Neural progenitor cell (in vitro differentiated cells): Measurements from ENCODE around the gene LARP1. TPM values are rescaled to one million over a fixed set of nuclear protein-coding genes. Genes with fewer than 3 reads are reported as not detected.
"Not testable (repeated sequence)": the region's sequence is repeated elsewhere in the genome, so short reads cannot be mapped to it uniquely, and the experiment has no call there.

ENCODE experiments used
- DNase-seq: peaks from one replicate; pipeline ENCODE4 v3.0.0-alpha.2; 2016; ENCODE audit warnings: low spot score
- H2AFZ ChIP-seq: fragments of 200-600 bp; sonication (generic); replicated peaks from 2 replicates; pipeline ENCODE4 v1.6.1; 2016; ENCODE audit warnings: antibody characterized with exemption
- H3F3A ChIP-seq: fragments of 200-600 bp; sonication (generic); 2 replicates; pipeline ENCODE4 v1.6.1; 2016; ENCODE audit warnings: antibody characterized with exemption, low read depth
- H3K27ac ChIP-seq: fragments of 200-600 bp; sonication (generic); 2 replicates; pipeline ENCODE4 v1.5.1; 2016; ENCODE audit warnings: mild to moderate bottlenecking
- H3K27me3 ChIP-seq: fragments of 200-600 bp; sonication (generic); 2 replicates; pipeline ENCODE4 v1.6.1; 2016; ENCODE audit warnings: mild to moderate bottlenecking, moderate library complexity
- H3K36me3 ChIP-seq: fragments of 200-600 bp; sonication (generic); 2 replicates; pipeline ENCODE4 v1.5.1; 2016
- H3K4me1 ChIP-seq: fragments of 200-600 bp; sonication (generic); 2 replicates; pipeline ENCODE4 v1.6.1; 2016; ENCODE audit warnings: mixed run types
- H3K4me2 ChIP-seq: fragments of 200-600 bp; sonication (generic); 2 replicates; pipeline ENCODE4 v1.6.1; 2016
- H3K4me3 ChIP-seq: fragments of 200-600 bp; sonication (generic); 2 replicates; pipeline ENCODE4 v1.5.1; 2016
- H3K79me2 ChIP-seq: fragments of 200-600 bp; sonication (generic); 2 replicates; pipeline ENCODE4 v1.6.1; 2016; ENCODE audit warnings: low read depth
- H3K9ac ChIP-seq: fragments of 200-600 bp; sonication (generic); 2 replicates; pipeline ENCODE4 v1.6.1; 2016
- H3K9me3 ChIP-seq: fragments of 200-600 bp; sonication (generic); 2 replicates; pipeline ENCODE4 v1.5.1; 2016; ENCODE audit warnings: low read depth
- H4K20me1 ChIP-seq: fragments of 200-600 bp; sonication (generic); 2 replicates; pipeline ENCODE4 v1.6.1; 2016; ENCODE audit warnings: low read depth
- H3K27ac Mint-ChIP-seq: 3 replicates; pipeline ENCODE4 v1.8.0; 2021; ENCODE audit warnings: mixed read lengths
- H3K27me3 Mint-ChIP-seq: 2 replicates; pipeline ENCODE4 v1.8.0; 2022; ENCODE audit warnings: low read depth, mild to moderate bottlenecking, inconsistent platforms, moderate library complexity, mixed read lengths; ENCODE audit not compliant: insufficient read depth
- H3K36me3 Mint-ChIP-seq: 3 replicates; pipeline ENCODE4 v1.8.0; 2021; ENCODE audit warnings: mixed read lengths
- H3K4me1 Mint-ChIP-seq: 3 replicates; pipeline ENCODE4 v1.8.0; 2021; ENCODE audit warnings: mixed read lengths
- H3K4me3 Mint-ChIP-seq: 3 replicates; pipeline ENCODE4 v1.8.0; 2021; ENCODE audit warnings: mild to moderate bottlenecking, moderate library complexity, mixed read lengths
- H3K9me3 Mint-ChIP-seq: 3 replicates; pipeline ENCODE4 v1.8.0; 2020; ENCODE audit warnings: mixed read lengths
- CTCF ChIP-seq: fragments of 200-600 bp; sonication (generic); IDR thresholded peaks from 2 replicates; pipeline ENCODE4 v1.5.1; 2017; ENCODE audit warnings: antibody characterized with exemption, mild to moderate bottlenecking
- EZH2 ChIP-seq: fragments of 200-600 bp; sonication (generic); IDR thresholded peaks from 2 replicates; pipeline ENCODE4 v1.6.1; 2017; ENCODE audit warnings: antibody characterized with exemption, mild to moderate bottlenecking, moderate library complexity
- EZH2phosphoT487 ChIP-seq: fragments of 200-600 bp; sonication (generic); IDR thresholded peaks from 2 replicates; pipeline ENCODE4 v1.6.1; 2017; ENCODE audit warnings: antibody characterized with exemption
- total RNA-seq: library from RNA; depleted of rRNA; stranded (reverse); fragments of >200 nt; gene quantifications from 2 replicates; pipeline ENCODE4 v1.2.3, GENCODE V29; 2015; ENCODE audit warnings: low replicate concordance

LARP1 gene
- total RNA-seq, 1 donor from 2014 or later: 53.8 TPM

- Histone ChIP-seq H3K4me2 (peak overlapping the region; percentile 94), H4K20me1 (peaks cover 68% of the 10 kb centered on the region), H3K4me3 (peak overlapping the region; percentile 96), H3K9me3 (no peaks in the 10 kb centered on the region), H3K27me3 (no peaks in the 10 kb centered on the region), H3K4me1 (peaks cover 53% of the 10 kb centered on the region), H2AFZ (no peak overlapping the region), H3F3A (peaks cover 18% of the 10 kb centered on the region), H3K27ac (no peak overlapping the region), H3K9ac (no peak overlapping the region), H3K79me2 (peaks cover 80% of the 10 kb centered on the region), H3K36me3 (no peaks in the 10 kb centered on the region)
- peak overlapping the region; percentile 88 for H3K4me3 Mint-ChIP-seq
- peaks cover 60% of the 10 kb centered on the region for H3K4me1 Mint-ChIP-seq
- peaks cover 6% of the 10 kb centered on the region for H3K27me3 Mint-ChIP-seq
- H3K9me3 Mint-ChIP-seq: no peaks in the 10 kb centered on the region
- no peak overlapping the region for H3K27ac Mint-ChIP-seq
- peak; percentile 22 for DNase-seq
- TF ChIP-seq CTCF (no peak), EZH2 (no peak), EZH2phosphoT487 (no peak)
- peaks cover 2% of the 10 kb centered on the region for H3K36me3 Mint-ChIP-seq
Observed at GRCh38 chr5:154757814-154758406, 2.7 kb downstream of the LARP1 start.

DNA sequence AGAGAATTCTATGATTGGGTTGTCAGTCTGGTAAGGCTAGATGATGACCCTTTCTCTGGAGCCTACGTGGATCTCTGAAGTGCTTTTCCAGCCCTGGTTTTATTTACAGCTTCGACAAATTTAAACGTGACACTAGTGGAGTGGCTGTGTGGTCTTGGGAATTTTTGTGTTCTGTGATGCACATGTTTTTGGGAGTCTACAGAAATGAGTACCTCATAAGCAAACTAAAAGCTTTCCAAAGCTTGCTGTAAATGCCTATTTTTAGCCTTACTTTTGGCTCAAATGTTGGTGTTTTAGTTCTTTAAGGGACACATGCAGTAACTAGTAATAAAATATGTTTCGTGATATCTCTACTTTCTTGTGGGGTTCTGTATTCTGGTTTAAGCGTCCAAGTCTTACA, 3.3 kb downstream of the LARP1 start:
- Mint-ChIP-seq H3K36me3 (peaks cover 2% of the 10 kb centered on the region), H3K4me3 (peak overlapping the region; percentile 88), H3K9me3 (no peaks in the 10 kb centered on the region), H3K27ac (no peak overlapping the region), H3K27me3 (peaks cover 4% of the 10 kb centered on the region), H3K4me1 (peaks cover 54% of the 10 kb centered on the region)
- Histone ChIP-seq H4K20me1 (peaks cover 74% of the 10 kb centered on the region), H3K9ac (no peak overlapping the region), H3K27me3 (no peaks in the 10 kb centered on the region), H3K9me3 (no peaks in the 10 kb centered on the region), H3K36me3 (no peaks in the 10 kb centered on the region), H3K27ac (no peak overlapping the region), H3F3A (peaks cover 18% of the 10 kb centered on the region), H2AFZ (no peak overlapping the region), H3K4me2 (peak overlapping the region; percentile 94), H3K4me1 (peaks cover 52% of the 10 kb centered on the region), H3K79me2 (peaks cover 85% of the 10 kb centered on the region), H3K4me3 (peak overlapping the region; percentile 96)
- DNase-seq: no peak
- TF ChIP-seq EZH2phosphoT487 (no peak), EZH2 (no peak), CTCF (no peak)

DNA sequence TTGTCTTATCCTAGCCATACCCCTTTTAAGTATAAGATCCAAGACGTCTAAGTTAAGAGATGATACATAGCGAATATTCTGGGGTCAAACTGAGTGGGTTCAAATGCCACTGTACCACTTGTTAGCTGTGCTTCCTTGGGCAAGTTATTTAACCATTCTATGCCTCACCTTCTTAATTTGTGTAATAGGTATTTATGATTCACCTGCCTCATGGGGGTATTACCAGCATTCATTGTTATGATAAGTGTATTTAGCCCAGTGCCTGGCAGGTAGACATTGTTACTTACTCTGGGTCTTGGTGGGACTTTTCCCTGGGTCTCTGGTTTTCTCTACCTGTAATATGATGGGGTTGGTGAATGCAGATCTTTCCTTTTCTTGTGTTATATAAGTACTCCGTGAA, 3.8 kb downstream of the LARP1 start:
- no peaks in the 10 kb centered on the region for H3K9me3 Mint-ChIP-seq
- no peak overlapping the region for H3K4me3 ChIP-seq
- H3K27ac ChIP-seq: no peak overlapping the region
- H3K27me3 Mint-ChIP-seq: peaks cover 4% of the 10 kb centered on the region
- no peaks in the 10 kb centered on the region for H3K36me3 ChIP-seq
- H3K9me3 ChIP-seq: no peaks in the 10 kb centered on the region
- H3K4me3 Mint-ChIP-seq: peak overlapping the region; percentile 88
- no peak overlapping the region for H3K9ac ChIP-seq
- H3F3A ChIP-seq: peaks cover 13% of the 10 kb centered on the region
- H3K79me2 ChIP-seq: peaks cover 90% of the 10 kb centered on the region
- DNase-seq: no peak
- H4K20me1 ChIP-seq: peaks cover 78% of the 10 kb centered on the region
- no peak overlapping the region for H3K27ac Mint-ChIP-seq
- peaks cover 49% of the 10 kb centered on the region for H3K4me1 Mint-ChIP-seq
- TF ChIP-seq EZH2: no peak
- no peak for TF ChIP-seq CTCF
- peaks cover 48% of the 10 kb centered on the region for H3K4me1 ChIP-seq
- H3K36me3 Mint-ChIP-seq: peaks cover 2% of the 10 kb centered on the region
- no peak overlapping the region for H2AFZ ChIP-seq
- H3K27me3 ChIP-seq: no peaks in the 10 kb centered on the region
- H3K4me2 ChIP-seq: peak overlapping the region; percentile 94

- not testable (repeated sequence) for H3K4me3 Mint-ChIP-seq, H3K27ac ChIP-seq, H3K27ac Mint-ChIP-seq, H3K36me3 Mint-ChIP-seq, H3K9me3 ChIP-seq, H2AFZ ChIP-seq, H3K9ac ChIP-seq, H3F3A ChIP-seq, H3K27me3 ChIP-seq, H3K9me3 Mint-ChIP-seq, H3K36me3 ChIP-seq, H3K4me3 ChIP-seq, H3K27me3 Mint-ChIP-seq, DNase-seq
- Histone ChIP-seq H3K4me2 (peak overlapping the region; percentile 94), H3K79me2 (peaks cover 97% of the 10 kb centered on the region), H3K4me1 (peaks cover 41% of the 10 kb centered on the region), H4K20me1 (peaks cover 87% of the 10 kb centered on the region)
- peaks cover 45% of the 10 kb centered on the region for H3K4me1 Mint-ChIP-seq
Observed at GRCh38 chr5:154759868-154760267, 4.7 kb downstream of the LARP1 start.
